ENCODE measurements around the gene ANO4. TPM values are rescaled to one million over a fixed set of nuclear protein-coding genes. Genes with fewer than 3 reads are reported as not detected.
A peak's percentile ranks its signal among the peaks of the same experiment; 100 is the strongest.
"Not testable (repeated sequence)": the region's sequence is repeated elsewhere in the genome, so short reads cannot be mapped to it uniquely, and the experiment has no call there.

Gene ANO4
- polyA plus RNA-seq, 1 donor: 3.4 TPM

DNA sequence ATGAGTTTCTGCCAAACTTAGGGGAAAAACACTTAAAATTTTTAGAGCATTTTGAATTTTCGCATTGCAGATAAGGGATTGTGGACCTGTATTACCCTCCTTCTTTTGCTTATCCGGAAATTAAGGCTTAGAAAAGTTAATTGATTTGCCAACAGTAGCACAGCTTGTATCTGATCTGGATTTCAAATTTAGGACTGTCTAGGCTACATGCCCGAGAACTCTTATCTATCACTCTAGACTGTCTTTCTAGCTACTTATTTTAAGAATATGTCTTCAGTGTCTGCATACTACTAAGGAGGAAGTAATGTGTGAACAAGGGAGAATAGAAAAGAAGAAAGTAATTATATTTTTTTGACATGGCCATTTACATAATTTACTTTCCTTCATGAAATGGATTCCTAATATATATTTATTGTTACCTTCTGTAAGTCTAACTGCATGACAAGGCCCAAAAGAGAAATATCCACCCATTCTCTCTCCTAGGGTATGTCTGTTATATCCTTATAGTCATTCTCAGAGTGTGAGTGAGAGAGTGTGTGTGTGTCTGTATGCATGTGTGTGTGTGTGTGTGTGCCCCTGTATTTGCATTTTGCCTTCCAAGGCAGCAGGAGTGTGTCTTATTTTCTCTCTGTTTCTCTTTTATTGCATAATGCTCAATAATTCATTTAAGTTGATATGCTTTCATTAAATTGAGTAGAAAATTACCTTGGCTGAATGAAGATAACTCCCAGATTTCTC lies 283.4 kb downstream of the ANO4 start:
- Histone ChIP-seq H3K9me3 (ENCODE audit: control insufficient read depth, low read depth, low read length) (no peaks in the 10 kb centered on the region), H3K4me3 (ENCODE audit: low read length) (no peak overlapping the region), H3K27me3 (ENCODE audit: control insufficient read depth, insufficient read depth, low read length) (no peaks in the 10 kb centered on the region), H3K4me1 (ENCODE audit: control insufficient read depth, insufficient read depth, low read length) (no peaks in the 10 kb centered on the region), H3K36me3 (ENCODE audit: control insufficient read depth, insufficient read depth, low read length) (no peaks in the 10 kb centered on the region), H3K27ac (ENCODE audit: low read length) (no peak overlapping the region)
- no CpG with 5 or more reads among the region's 3 CpGs for WGBS (ENCODE audit: insufficient coverage, low lambda C conversion rate)
- DNase-seq: no peak

DNA sequence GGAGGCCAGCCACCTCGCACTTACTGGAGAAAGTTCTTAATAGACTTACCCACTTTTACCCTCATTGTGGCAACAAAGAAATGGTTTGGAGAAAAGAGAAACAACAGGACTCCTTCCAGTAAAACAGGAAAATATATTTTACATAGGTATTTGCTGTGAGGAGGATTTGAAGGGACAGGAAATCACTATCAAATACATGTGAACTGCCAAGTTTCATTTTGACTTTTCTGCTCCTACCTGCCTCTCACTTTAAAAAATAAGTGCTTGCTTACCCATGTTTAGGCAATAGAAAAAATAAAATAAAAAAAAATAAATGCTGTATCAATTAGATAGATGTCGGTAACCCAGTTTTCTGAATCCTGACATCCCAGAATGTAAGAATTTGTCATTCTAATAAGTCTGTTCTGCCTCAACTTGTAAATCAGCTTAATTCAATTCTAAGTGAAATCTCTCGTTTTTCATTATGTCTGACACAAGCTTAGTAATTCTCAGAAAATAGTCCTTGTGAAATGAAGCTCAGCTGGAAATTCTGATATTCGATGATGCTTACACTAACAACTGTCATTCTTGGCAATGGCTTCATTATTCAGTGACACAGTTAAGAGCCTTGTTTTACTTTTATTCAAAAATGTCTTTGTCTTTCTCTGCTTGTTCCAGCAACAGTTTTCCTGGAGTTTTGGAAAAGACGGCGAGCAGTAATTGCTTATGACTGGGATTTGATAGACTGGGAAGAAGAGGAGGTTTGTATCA lies 284.1 kb downstream of the ANO4 start:
- Histone ChIP-seq H3K36me3 (ENCODE audit: control insufficient read depth, insufficient read depth, low read length) (no peaks in the 10 kb centered on the region), H3K4me1 (ENCODE audit: control insufficient read depth, insufficient read depth, low read length) (no peaks in the 10 kb centered on the region), H3K4me3 (ENCODE audit: low read length) (no peak overlapping the region), H3K27ac (ENCODE audit: low read length) (no peak overlapping the region), H3K9me3 (ENCODE audit: control insufficient read depth, low read depth, low read length) (no peaks in the 10 kb centered on the region), H3K27me3 (ENCODE audit: control insufficient read depth, insufficient read depth, low read length) (no peaks in the 10 kb centered on the region)
- no peak for DNase-seq
- WGBS (ENCODE audit: insufficient coverage, low lambda C conversion rate): 96% methylated on average over 5 of the region's 6 CpGs

DNA sequence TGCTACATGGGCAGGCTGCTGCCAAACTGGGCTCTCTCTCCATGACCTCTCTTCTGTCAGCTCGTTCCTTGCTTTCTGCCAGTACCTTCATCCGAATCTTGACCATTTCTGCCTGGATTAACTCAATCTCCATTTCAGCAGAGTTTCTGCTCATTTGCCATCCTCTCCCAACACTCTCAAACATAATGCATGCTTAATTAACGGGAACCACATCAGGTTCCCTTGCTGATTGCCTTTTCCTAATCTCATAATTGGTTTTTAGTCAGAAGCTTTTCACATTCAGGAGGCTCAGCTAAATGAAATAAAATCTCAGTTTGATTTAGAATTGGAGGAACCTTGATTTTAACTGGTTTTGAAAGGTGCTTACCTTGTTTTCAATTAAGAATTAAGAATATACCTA lies 288.1 kb downstream of the ANO4 start:
- no peak overlapping the region for H3K4me3 ChIP-seq (ENCODE audit: low read length)
- no peaks in the 10 kb centered on the region for H3K9me3 ChIP-seq (ENCODE audit: control insufficient read depth, low read depth, low read length)
- no peaks in the 10 kb centered on the region for H3K36me3 ChIP-seq (ENCODE audit: control insufficient read depth, insufficient read depth, low read length)
- 96% methylated on average over 3 of the region's 3 CpGs for WGBS (ENCODE audit: insufficient coverage, low lambda C conversion rate)
- no peaks in the 10 kb centered on the region for H3K4me1 ChIP-seq (ENCODE audit: control insufficient read depth, insufficient read depth, low read length)
- no peaks in the 10 kb centered on the region for H3K27me3 ChIP-seq (ENCODE audit: control insufficient read depth, insufficient read depth, low read length)
- no peak overlapping the region for H3K27ac ChIP-seq (ENCODE audit: low read length)
- DNase-seq: no peak

DNA sequence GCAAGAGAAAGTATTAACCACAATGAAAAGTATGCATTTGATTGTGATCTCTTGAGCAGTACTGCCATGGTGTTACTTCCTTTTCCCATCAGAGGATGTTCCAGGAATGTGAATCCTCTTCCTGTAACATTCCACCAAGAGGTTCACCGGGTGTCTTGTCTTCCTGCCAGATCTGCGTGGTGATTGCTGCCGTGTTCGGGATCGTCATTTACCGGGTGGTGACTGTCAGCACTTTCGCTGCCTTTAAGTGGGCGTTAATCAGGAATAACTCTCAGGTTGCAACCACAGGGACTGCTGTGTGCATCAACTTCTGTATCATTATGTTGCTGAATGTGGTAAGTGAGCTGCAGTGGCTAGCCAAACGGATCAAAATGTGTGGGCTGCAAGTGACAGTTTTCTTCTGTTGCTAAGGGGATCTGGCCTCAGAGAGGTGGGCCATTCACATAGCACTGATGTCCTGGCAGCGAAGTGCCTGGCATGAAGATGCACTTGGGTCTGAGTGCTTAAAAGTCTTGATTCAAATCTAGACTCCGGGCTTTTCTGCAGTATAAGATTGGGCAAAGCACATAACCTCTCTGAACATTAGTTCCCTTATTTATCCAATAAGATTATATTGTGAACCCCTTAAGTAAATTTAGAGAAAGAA lies 292.0 kb downstream of the ANO4 start:
- Histone ChIP-seq H3K27ac (ENCODE audit: low read length) (no peak overlapping the region), H3K27me3 (ENCODE audit: control insufficient read depth, insufficient read depth, low read length) (no peaks in the 10 kb centered on the region), H3K4me1 (ENCODE audit: control insufficient read depth, insufficient read depth, low read length) (no peaks in the 10 kb centered on the region), H3K4me3 (ENCODE audit: low read length) (no peak overlapping the region), H3K36me3 (ENCODE audit: control insufficient read depth, insufficient read depth, low read length) (no peaks in the 10 kb centered on the region), H3K9me3 (ENCODE audit: control insufficient read depth, low read depth, low read length) (no peaks in the 10 kb centered on the region)
- DNase-seq: no peak
- no CpG with 5 or more reads among the region's 11 CpGs for WGBS (ENCODE audit: insufficient coverage, low lambda C conversion rate)

DNA sequence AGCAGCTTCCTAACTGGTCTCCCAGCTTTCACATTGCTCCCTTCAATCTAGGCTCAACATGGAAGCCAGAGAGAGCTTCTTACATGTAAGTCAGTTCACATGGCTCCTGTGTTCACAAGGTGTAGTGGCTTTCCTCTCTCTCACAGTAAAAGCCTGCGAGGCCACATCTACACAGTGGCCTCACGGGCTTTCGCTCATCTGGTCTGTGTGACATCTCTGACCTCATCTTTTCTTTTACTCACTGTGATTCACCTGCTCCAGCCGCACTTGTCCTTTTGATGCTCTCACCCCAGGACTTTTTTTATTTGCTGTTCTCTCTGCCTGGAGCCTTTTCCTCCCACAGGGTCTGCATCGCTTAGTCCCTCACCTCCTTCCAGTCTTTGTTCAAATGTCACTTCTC lies 293.3 kb downstream of the ANO4 start:
- no peaks in the 10 kb centered on the region for H3K36me3 ChIP-seq (ENCODE audit: control insufficient read depth, insufficient read depth, low read length)
- WGBS (ENCODE audit: insufficient coverage, low lambda C conversion rate): 77% methylated on average over 2 of the region's 5 CpGs
- H3K9me3 ChIP-seq (ENCODE audit: control insufficient read depth, low read depth, low read length): no peaks in the 10 kb centered on the region
- no peak overlapping the region for H3K4me3 ChIP-seq (ENCODE audit: low read length)
- no peaks in the 10 kb centered on the region for H3K27me3 ChIP-seq (ENCODE audit: control insufficient read depth, insufficient read depth, low read length)
- no peak overlapping the region for H3K27ac ChIP-seq (ENCODE audit: low read length)
- H3K4me1 ChIP-seq (ENCODE audit: control insufficient read depth, insufficient read depth, low read length): no peaks in the 10 kb centered on the region
- DNase-seq: no peak

DNA sequence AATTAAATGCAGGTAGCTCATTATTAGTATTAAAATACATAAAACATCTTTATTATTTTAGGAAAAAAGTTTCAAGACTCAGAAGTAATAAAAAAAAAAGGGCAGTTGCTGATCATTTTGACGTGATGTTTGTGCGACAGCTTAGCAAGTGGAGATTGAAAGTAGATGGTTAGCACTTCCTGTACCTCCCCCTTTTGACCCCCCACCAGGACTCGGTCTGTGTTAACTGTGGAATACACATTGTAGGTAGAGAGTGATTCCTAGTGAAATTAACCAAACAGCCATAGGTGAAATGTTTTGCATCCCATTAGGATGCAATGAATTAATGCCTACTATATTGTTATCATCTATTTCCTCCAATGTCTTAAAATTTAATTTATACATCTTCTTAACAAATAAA lies 294.7 kb downstream of the ANO4 start:
- H3K27ac ChIP-seq (ENCODE audit: low read length): no peak overlapping the region
- no peaks in the 10 kb centered on the region for H3K9me3 ChIP-seq (ENCODE audit: control insufficient read depth, low read depth, low read length)
- no peak overlapping the region for H3K4me3 ChIP-seq (ENCODE audit: low read length)
- WGBS (ENCODE audit: insufficient coverage, low lambda C conversion rate): 60% methylated on average over 1 of the region's 3 CpGs
- no peaks in the 10 kb centered on the region for H3K4me1 ChIP-seq (ENCODE audit: control insufficient read depth, insufficient read depth, low read length)
- no peaks in the 10 kb centered on the region for H3K27me3 ChIP-seq (ENCODE audit: control insufficient read depth, insufficient read depth, low read length)
- no peaks in the 10 kb centered on the region for H3K36me3 ChIP-seq (ENCODE audit: control insufficient read depth, insufficient read depth, low read length)
- DNase-seq: no peak

DNA sequence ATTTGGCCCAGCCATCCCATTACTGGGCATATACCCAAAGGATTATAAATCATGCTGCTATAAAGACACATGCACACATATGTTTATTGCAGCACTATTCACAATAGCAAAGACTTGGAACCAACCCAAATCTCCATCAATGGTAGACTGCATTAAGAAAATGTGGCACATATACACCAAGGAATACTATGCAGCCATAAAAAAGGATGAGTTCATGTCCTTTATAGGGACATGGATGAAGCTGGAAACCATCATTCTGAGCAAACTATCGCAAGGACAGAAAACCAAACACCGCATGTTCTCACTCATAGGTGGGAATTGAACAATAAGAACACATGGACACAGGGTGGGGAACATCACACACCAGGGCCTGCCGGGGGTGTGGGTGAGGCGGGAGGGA lies 295.6 kb downstream of the ANO4 start:
- not testable (repeated sequence) for H3K4me3 ChIP-seq (ENCODE audit: low read length); H3K36me3 ChIP-seq (ENCODE audit: control insufficient read depth, insufficient read depth, low read length); DNase-seq; H3K27ac ChIP-seq (ENCODE audit: low read length); H3K27me3 ChIP-seq (ENCODE audit: control insufficient read depth, insufficient read depth, low read length); H3K4me1 ChIP-seq (ENCODE audit: control insufficient read depth, insufficient read depth, low read length); H3K9me3 ChIP-seq (ENCODE audit: control insufficient read depth, low read depth, low read length)
- no CpG with 5 or more reads among the region's 4 CpGs for WGBS (ENCODE audit: insufficient coverage, low lambda C conversion rate)

DNA sequence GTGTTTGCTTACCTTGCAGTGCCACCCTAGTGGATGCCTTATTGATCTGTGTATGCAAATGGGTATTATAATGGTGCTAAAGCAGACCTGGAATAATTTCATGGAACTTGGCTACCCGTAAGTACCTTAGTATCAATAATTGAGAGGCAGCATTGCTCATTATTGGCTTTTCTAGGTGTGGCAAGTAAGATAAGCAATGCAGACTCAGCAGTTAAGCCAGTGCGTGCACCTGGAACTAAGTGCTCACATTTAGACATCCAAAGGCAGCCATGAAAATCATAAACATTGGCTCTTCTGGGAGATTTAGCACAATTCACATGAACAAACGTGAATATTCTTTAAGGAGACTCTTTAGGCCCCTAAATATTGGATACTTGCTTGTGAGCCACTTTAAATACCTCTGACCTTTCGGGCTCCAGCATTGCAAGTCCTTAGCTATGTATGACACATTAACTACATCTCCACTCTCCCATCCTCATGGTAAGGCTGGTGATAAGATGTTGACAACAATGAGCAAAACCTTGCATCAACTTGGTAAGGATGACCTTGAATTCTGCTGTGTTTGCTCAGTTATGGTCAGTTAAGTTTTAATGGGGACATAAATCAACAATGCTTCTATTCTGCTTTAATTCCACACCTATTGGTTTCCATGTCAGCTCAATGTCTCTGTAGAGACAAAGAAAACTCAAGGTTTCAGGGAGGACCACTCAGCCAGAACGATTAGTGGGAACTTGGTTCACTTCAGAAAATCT lies 303.4 kb downstream of the ANO4 start:
- WGBS (ENCODE audit: insufficient coverage, low lambda C conversion rate): 70% methylated on average over 2 of the region's 5 CpGs
- Histone ChIP-seq H3K4me1 (ENCODE audit: control insufficient read depth, insufficient read depth, low read length) (no peaks in the 10 kb centered on the region), H3K27me3 (ENCODE audit: control insufficient read depth, insufficient read depth, low read length) (no peaks in the 10 kb centered on the region), H3K27ac (ENCODE audit: low read length) (no peak overlapping the region), H3K4me3 (ENCODE audit: low read length) (no peak overlapping the region), H3K36me3 (ENCODE audit: control insufficient read depth, insufficient read depth, low read length) (no peaks in the 10 kb centered on the region), H3K9me3 (ENCODE audit: control insufficient read depth, low read depth, low read length) (no peaks in the 10 kb centered on the region)
- DNase-seq: peak in 1 of 2 donors; percentile 20

DNA sequence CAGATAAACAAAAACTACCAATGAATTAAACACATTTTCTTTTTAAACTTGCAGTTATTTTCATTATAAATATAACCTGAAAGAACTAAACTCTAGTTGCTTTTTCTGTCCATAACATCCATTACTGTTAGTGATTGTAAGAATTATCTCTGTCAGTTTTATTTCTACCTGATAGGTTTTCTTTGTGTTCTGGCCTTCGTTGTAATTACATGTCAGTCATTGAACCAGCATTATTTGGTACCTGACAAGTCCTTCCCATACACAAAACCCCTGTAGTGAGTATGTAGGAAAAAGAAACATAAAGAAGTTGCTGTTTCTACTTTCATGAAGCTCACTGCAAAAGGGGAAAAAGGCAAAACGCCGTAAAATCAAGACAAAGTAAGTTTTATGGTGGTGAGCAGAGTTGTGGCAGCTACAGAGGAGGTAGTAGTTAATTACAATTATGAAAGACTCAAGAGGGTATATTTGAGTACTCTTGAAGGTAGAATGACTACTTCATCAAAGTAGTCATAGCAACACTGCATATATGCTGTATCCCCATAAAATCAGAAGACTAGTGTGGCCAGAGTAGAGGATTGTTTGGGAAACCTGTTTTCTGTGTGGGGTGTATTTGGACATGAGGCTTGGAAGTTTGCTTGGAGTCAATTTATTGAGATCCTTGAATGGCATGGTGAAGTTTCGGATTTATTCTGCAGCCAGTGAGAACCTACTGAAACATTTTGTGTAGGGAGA lies 312.6 kb downstream of the ANO4 start:
- no CpG with 5 or more reads among the region's 4 CpGs for WGBS (ENCODE audit: insufficient coverage, low lambda C conversion rate)
- no peaks in the 10 kb centered on the region for H3K4me1 ChIP-seq (ENCODE audit: control insufficient read depth, insufficient read depth, low read length)
- H3K9me3 ChIP-seq (ENCODE audit: control insufficient read depth, low read depth, low read length): no peaks in the 10 kb centered on the region
- no peaks in the 10 kb centered on the region for H3K36me3 ChIP-seq (ENCODE audit: control insufficient read depth, insufficient read depth, low read length)
- H3K27ac ChIP-seq (ENCODE audit: low read length): no peak overlapping the region
- no peak overlapping the region for H3K4me3 ChIP-seq (ENCODE audit: low read length)
- no peak for DNase-seq
- no peaks in the 10 kb centered on the region for H3K27me3 ChIP-seq (ENCODE audit: control insufficient read depth, insufficient read depth, low read length)

DNA sequence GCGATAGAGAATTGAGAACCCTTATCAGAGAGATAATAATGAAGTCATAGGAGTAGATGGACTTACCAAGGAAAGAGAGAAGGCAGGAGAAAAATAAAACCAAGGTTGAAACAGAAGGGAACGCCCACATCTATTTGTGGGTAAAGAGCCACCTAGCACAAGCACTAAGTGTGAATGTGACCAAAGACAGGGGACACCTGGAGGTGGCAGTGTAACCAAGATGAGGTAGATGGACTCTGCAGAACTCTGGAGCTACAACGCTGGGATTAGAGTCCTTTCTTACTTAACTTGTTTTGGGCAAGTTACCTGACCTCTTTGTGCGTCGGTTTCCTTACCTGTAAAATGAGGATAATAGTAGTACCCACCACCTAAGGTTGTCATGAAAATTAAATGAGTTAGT lies 313.6 kb downstream of the ANO4 start:
- H3K9me3 ChIP-seq (ENCODE audit: control insufficient read depth, low read depth, low read length): no peaks in the 10 kb centered on the region
- WGBS (ENCODE audit: insufficient coverage, low lambda C conversion rate): 100% methylated on average over 1 of the region's 5 CpGs
- H3K4me1 ChIP-seq (ENCODE audit: control insufficient read depth, insufficient read depth, low read length): no peaks in the 10 kb centered on the region
- H3K27ac ChIP-seq (ENCODE audit: low read length): no peak overlapping the region
- no peaks in the 10 kb centered on the region for H3K27me3 ChIP-seq (ENCODE audit: control insufficient read depth, insufficient read depth, low read length)
- no peak for DNase-seq
- H3K36me3 ChIP-seq (ENCODE audit: control insufficient read depth, insufficient read depth, low read length): no peaks in the 10 kb centered on the region
- no peak overlapping the region for H3K4me3 ChIP-seq (ENCODE audit: low read length)

All from large intestine (tissue), 3 donors.